Transverse colon (tissue), 3 donors: ENCODE data around the gene NRAS.

Experiments
- CTCF ChIP-seq, 5 experiments: fragments of 200-600 bp in 3 of 5; fragments of 450-650 bp in 2 of 5; sonication (generic) in 3 of 5; IDR thresholded peaks; 1 replicate in 2 of 5; 2 replicates in 3 of 5; pipeline ENCODE4 v1.5.1; 2016 to 2017; ENCODE audit warnings: antibody characterized with exemption in 5 of 5, inconsistent platforms in 3 of 5, mild to moderate bottlenecking in 2 of 5, moderate library complexity in 1 of 5
- POLR2A ChIP-seq: fragments of 450-650 bp; IDR thresholded peaks from one replicate; pipeline ENCODE4 v1.6.1; 2016; ENCODE audit warnings: antibody characterized with exemption, mild to moderate bottlenecking, moderate library complexity

DNA sequence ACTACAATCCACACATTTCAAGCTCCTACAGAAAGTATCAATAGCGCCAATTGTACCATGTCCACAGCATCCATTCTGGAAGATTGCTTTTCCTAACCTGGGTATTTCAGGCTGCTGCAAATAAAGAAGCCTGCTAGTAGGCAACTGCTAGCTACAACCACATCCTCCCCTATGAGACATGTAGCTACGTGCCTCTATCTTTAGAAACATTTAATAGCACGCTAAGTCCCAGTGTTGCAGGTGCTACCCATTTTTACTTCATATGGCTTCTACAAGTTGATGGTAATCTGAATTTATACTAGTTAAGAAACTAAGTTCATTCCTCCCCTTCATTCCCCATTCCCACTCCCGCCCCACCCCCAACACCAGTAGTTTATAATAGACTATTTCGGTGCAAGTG lies 13.8 kb downstream of the NRAS start:
- TF ChIP-seq CTCF (IDR thresholded peaks at IDR 0.05) = no peak
- no peak for TF ChIP-seq POLR2A
